ENCODE data around the gene FLNB.

GRCh38 chr3:58001979-58002378 lies 6.2 kb upstream of the FLNB start:
- TF ChIP-seq SUZ12 (IDR thresholded peaks at IDR 0.05; ENCODE audit: low read length) (no peak), CTCF (IDR thresholded peaks at IDR 0.05; ENCODE audit: control extremely low read depth in 1 of 3, insufficient read depth in 1 of 3, low read depth in 1 of 3, low read length in 3 of 3) (no peak), SRF (IDR thresholded peaks at IDR 0.05; ENCODE audit: low read depth, low read length) (no peak), SP1 (IDR thresholded peaks at IDR 0.05; ENCODE audit: low read depth, low read length) (no peak), RAD21 (IDR thresholded peaks at IDR 0.05 in 1 of 2, conservative IDR thresholded peaks at IDR 0.05 in 1 of 2; ENCODE audit: low read depth in 2 of 2, low read length in 2 of 2) (no peak), ATF2 (IDR thresholded peaks at IDR 0.05; ENCODE audit: low read length) (no peak), CHD2 (IDR thresholded peaks at IDR 0.05; ENCODE audit: low read length) (no peak)
- TF ChIP-seq, protein P1, sequence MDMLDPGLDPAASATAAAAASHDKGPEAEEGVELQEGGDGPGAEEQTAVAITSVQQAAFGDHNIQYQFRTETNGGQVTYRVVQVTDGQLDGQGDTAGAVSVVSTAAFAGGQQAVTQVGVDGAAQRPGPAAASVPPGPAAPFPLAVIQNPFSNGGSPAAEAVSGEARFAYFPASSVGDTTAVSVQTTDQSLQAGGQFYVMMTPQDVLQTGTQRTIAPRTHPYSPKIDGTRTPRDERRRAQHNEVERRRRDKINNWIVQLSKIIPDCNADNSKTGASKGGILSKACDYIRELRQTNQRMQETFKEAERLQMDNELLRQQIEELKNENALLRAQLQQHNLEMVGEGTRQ (IDR thresholded peaks at IDR 0.05; ENCODE audit: low read length) = no peak
